SH-SY5Y (cell line): ENCODE data around the gene TNS1.

Experiments
- GATA2 ChIP-seq: IDR thresholded peaks from 2 replicates; pipeline ENCODE4 v1.6.1; 2011; ENCODE audit warnings: mild to moderate bottlenecking, low read depth, low read length
- GATA3 ChIP-seq: IDR thresholded peaks from 2 replicates; pipeline ENCODE4 v1.6.1; 2011; ENCODE audit warnings: low read depth, mild to moderate bottlenecking, low read length, moderate library complexity

- no peak for TF ChIP-seq GATA2
- no peak for TF ChIP-seq GATA3
Measured at GRCh38 chr2:218028189-218028495, 25.3 kb upstream of the TNS1 start.
